HG03442 (cell line): ENCODE results near the gene SLC12A6.
A peak's percentile ranks its signal among the peaks of the same experiment; 100 is the strongest.

ENCODE experiments used
- ATAC-seq: cut with Tn5 transposase; IDR thresholded peaks from one replicate; pipeline ENCODE4 v1.9.1; 2021; ENCODE audit warnings: mild to moderate bottlenecking, moderate library complexity; ENCODE audit not compliant: unreplicated experiment

The SLC12A6 gene

GRCh38 chr15:34271493-34271892, 66.1 kb downstream of the SLC12A6 start:
- no peak for ATAC-seq

GRCh38 chr15:34266751-34267150, 70.8 kb downstream of the SLC12A6 start:
- ATAC-seq = no peak

- no peak for ATAC-seq
Observed at GRCh38 chr15:34264076-34264475, 73.5 kb downstream of the SLC12A6 start.

- no peak for ATAC-seq
Observed at GRCh38 chr15:34262362-34262761, 75.2 kb downstream of the SLC12A6 start.

- ATAC-seq = no peak
Observed at GRCh38 chr15:34259566-34259965, 78.0 kb downstream of the SLC12A6 start.

- no peak for ATAC-seq
Observed at GRCh38 chr15:34258151-34258550, 79.4 kb downstream of the SLC12A6 start.

GRCh38 chr15:34252545-34252944, 85.0 kb downstream of the SLC12A6 start:
- no peak for ATAC-seq

GRCh38 chr15:34248190-34248589, 89.4 kb downstream of the SLC12A6 start:
- no peak for ATAC-seq

- no peak for ATAC-seq
Observed at GRCh38 chr15:34246276-34246976, 91.2 kb downstream of the SLC12A6 start.

GRCh38 chr15:34243226-34243625, 94.4 kb downstream of the SLC12A6 start:
- no peak for ATAC-seq

- no peak for ATAC-seq
Observed at GRCh38 chr15:34242331-34242710, 95.3 kb downstream of the SLC12A6 start.

- peak; percentile 53 for ATAC-seq
Observed at GRCh38 chr15:34241376-34242330, 95.9 kb downstream of the SLC12A6 start.

- ATAC-seq = no peak
Observed at GRCh38 chr15:34240537-34240936, 97.0 kb downstream of the SLC12A6 start.

GRCh38 chr15:34239151-34239808, 98.3 kb downstream of the SLC12A6 start:
- peak; percentile 46 for ATAC-seq

- no peak for ATAC-seq
Observed at GRCh38 chr15:34233614-34234013, 104.0 kb downstream of the SLC12A6 start.

- peak; percentile 14 for ATAC-seq
Observed at GRCh38 chr15:34223904-34224596, 113.5 kb downstream of the SLC12A6 start.

GRCh38 chr15:34217587-34218225, 119.9 kb downstream of the SLC12A6 start:
- no peak for ATAC-seq

- no peak for ATAC-seq
Observed at GRCh38 chr15:34216527-34217270, 120.9 kb downstream of the SLC12A6 start.

- no peak for ATAC-seq
Observed at GRCh38 chr15:34214135-34214534, 123.4 kb downstream of the SLC12A6 start.

- ATAC-seq = no peak
Observed at GRCh38 chr15:34213690-34214089, 123.9 kb downstream of the SLC12A6 start.
